GM12878 (cell line): ENCODE measurements around the gene FICD. TPM values are rescaled to one million over a fixed set of nuclear protein-coding genes. Genes with fewer than 3 reads are reported as not detected.
A peak's percentile ranks its signal among the peaks of the same experiment; 100 is the strongest.

Experiments used
- ATAC-seq: fragments of 200-7000 bp; cut with Tn5 transposase; 3 replicates; pipeline ENCODE4 v1.9.1; 2020; ENCODE audit warnings: mild to moderate bottlenecking, moderate library complexity
- BruUV-seq: library from RNA; stranded (reverse); fragments of 400-500 nt; replicated peaks from 2 replicates; lab custom pipeline; 2021; lab: Mats Ljungman, UMichigan
- CTCF ChIA-PET: fragments of 300-600 bp; sonication (Branson Sonifier 250); formaldehyde crosslinking; extraction: SDS; loops from one replicate; lab custom pipeline; 2021; ENCODE audit warnings: inconsistent platforms; lab: Yijun Ruan, JAX
- POLR2A ChIA-PET: fragments of 350-600 bp; formaldehyde crosslinking; extraction: SDS; loops from one replicate; lab custom pipeline; 2021; ENCODE audit warnings: inconsistent platforms; lab: Charles Lee
- RAD21 ChIA-PET: fragments of 300-600 bp; sonication (Branson Sonifier 250); formaldehyde crosslinking; loops from one replicate; lab custom pipeline; 2023; ENCODE audit warnings: antibody characterized with exemption; ENCODE audit not compliant: unreplicated experiment; lab: Charles Lee
- SMC1A ChIA-PET: fragments of 300-600 bp; sonication (Branson Sonifier 250); formaldehyde crosslinking; loops from one replicate; lab custom pipeline; 2023; ENCODE audit not compliant: unreplicated experiment, uncharacterized antibody; lab: Charles Lee
- DNase-seq: peaks from one replicate; pipeline ENCODE4 v3.0.0-alpha.2; 2011; ENCODE audit warnings: low read depth, low spot score
- FAIRE-seq: peaks from 3 replicates; lab custom pipeline; 2011; peaks lifted over from hg19 to GRCh38; lab: Jason Lieb, UNC
- H2AFZ ChIP-seq: 2 replicates; pipeline ENCODE4 v1.6.0; 2011; ENCODE audit warnings: low read depth, low read length, control low read depth; ENCODE audit not compliant: control insufficient read depth
- H3K27ac ChIP-seq: 2 replicates; pipeline ENCODE4 v1.5.1; 2011; ENCODE audit warnings: control low read depth; ENCODE audit not compliant: control insufficient read depth, insufficient read depth
- H3K27me3 ChIP-seq, 2 experiments: replicated peaks in 1 of 2; 2 replicates each; pipeline versions ENCODE4 v1.6.0 to v1.6.1; 2011; ENCODE audit warnings: low read length in 1 of 2; ENCODE audit not compliant: control insufficient read depth in 2 of 2, insufficient read depth in 2 of 2
- H3K36me3 ChIP-seq, 2 experiments: 2 replicates each; pipeline ENCODE4 v1.5.1; 2011; ENCODE audit warnings: low read length in 1 of 2; ENCODE audit not compliant: control insufficient read depth in 2 of 2, insufficient read depth in 2 of 2
- H3K4me1 ChIP-seq: 2 replicates; pipeline ENCODE4 v1.6.1; 2011; ENCODE audit warnings: mild to moderate bottlenecking, low read length, moderate library complexity, mixed read lengths; ENCODE audit not compliant: control insufficient read depth, insufficient read depth
- H3K4me2 ChIP-seq: 2 replicates; pipeline ENCODE4 v1.6.0; 2011; ENCODE audit warnings: control low read depth; ENCODE audit not compliant: control insufficient read depth, insufficient read depth
- H3K4me3 ChIP-seq: fragments of 200-600 bp; sonication (generic); 2 replicates; pipeline ENCODE4 v1.5.1; 2016
- H3K79me2 ChIP-seq: 2 replicates; pipeline ENCODE4 v1.6.0; 2011; ENCODE audit warnings: low read length; ENCODE audit not compliant: control insufficient read depth, insufficient read depth
- H3K9ac ChIP-seq: 2 replicates; pipeline ENCODE4 v1.8.0; 2011; ENCODE audit warnings: low read length, control low read depth, mixed read lengths; ENCODE audit not compliant: control insufficient read depth, insufficient read depth
- H3K9me3 ChIP-seq: replicated peaks from 3 replicates; pipeline ENCODE4 v1.5.1; 2011; ENCODE audit warnings: mild to moderate bottlenecking, low read length; ENCODE audit not compliant: control insufficient read depth, insufficient read depth
- H4K20me1 ChIP-seq: 2 replicates; pipeline ENCODE4 v1.6.0; 2011; ENCODE audit not compliant: control insufficient read depth, insufficient read depth
- BHLHE40 ChIP-seq, 2 experiments: fragments of 450-650 bp in 1 of 2; IDR thresholded peaks; 2 replicates each; pipeline ENCODE4 v1.6.1; 2011 to 2017; ENCODE audit warnings: low read depth in 2 of 2, borderline replicate concordance in 1 of 2, improper control_type of control experiment in 1 of 2, low read length in 1 of 2, mild to moderate bottlenecking in 1 of 2
- DPF2 ChIP-seq: fragments of 450-650 bp; IDR thresholded peaks from 2 replicates; pipeline ENCODE4 v1.6.1; 2017; ENCODE audit warnings: mild to moderate bottlenecking
- EZH2 ChIP-seq: IDR thresholded peaks from 2 replicates; pipeline ENCODE4 v1.6.1; 2012; ENCODE audit warnings: low read depth, mild to moderate bottlenecking, control low read depth, inconsistent platforms, low read length, borderline replicate concordance; ENCODE audit not compliant: control insufficient read depth
- IKZF1 ChIP-seq: fragments of 450-650 bp; conservative IDR thresholded peaks from 2 replicates; pipeline ENCODE4 v1.6.1; 2017; ENCODE audit warnings: antibody characterized with exemption, mild to moderate bottlenecking
- IKZF2 ChIP-seq, 2 experiments: fragments of 450-650 bp; IDR thresholded peaks; 2 replicates each; pipeline ENCODE4 v1.6.1; 2017; ENCODE audit warnings: mild to moderate bottlenecking in 2 of 2, moderate library complexity in 2 of 2
- IRF4 ChIP-seq: IDR thresholded peaks from 2 replicates; pipeline ENCODE4 v1.6.1; 2011; ENCODE audit warnings: low read depth, low read length
- MEF2A ChIP-seq: IDR thresholded peaks from 2 replicates; pipeline ENCODE4 v1.6.1; 2011; ENCODE audit warnings: low read depth, mild to moderate bottlenecking, low read length, moderate library complexity; ENCODE audit not compliant: insufficient read depth
- MEF2B ChIP-seq: fragments of 450-650 bp; IDR thresholded peaks from 2 replicates; pipeline ENCODE4 v1.6.1; 2018; ENCODE audit warnings: mild to moderate bottlenecking, moderate library complexity; ENCODE audit not compliant: partially characterized antibody, poor library complexity, severe bottlenecking
- NR2F1 ChIP-seq: fragments of 450-650 bp; conservative IDR thresholded peaks from 2 replicates; pipeline ENCODE4 v1.6.1; 2017; ENCODE audit warnings: mild to moderate bottlenecking
- POLR2AphosphoS2 ChIP-seq: IDR thresholded peaks from 2 replicates; pipeline ENCODE4 v1.6.1; 2011; ENCODE audit warnings: low read depth, mild to moderate bottlenecking, low read length, improper control_type of control experiment, moderate library complexity
- RAD51 ChIP-seq: fragments of 450-650 bp; IDR thresholded peaks from 2 replicates; pipeline ENCODE4 v1.6.1; 2016; ENCODE audit warnings: moderate library complexity, mild to moderate bottlenecking, inconsistent platforms
- RELA ChIP-seq: fragments of 450-650 bp; IDR thresholded peaks from 2 replicates; pipeline ENCODE4 v1.8.0; 2014; ENCODE audit warnings: borderline replicate concordance; ENCODE audit not compliant: partially characterized antibody
- RUNX3 ChIP-seq: IDR thresholded peaks from 2 replicates; pipeline ENCODE4 v1.6.1; 2012; ENCODE audit warnings: low read length, inconsistent platforms
- SIX5 ChIP-seq: IDR thresholded peaks from 2 replicates; pipeline ENCODE4 v1.6.1; 2011; ENCODE audit warnings: mild to moderate bottlenecking, low read depth, low read length, moderate library complexity; ENCODE audit not compliant: severe bottlenecking
- TCF12 ChIP-seq: IDR thresholded peaks from 2 replicates; pipeline ENCODE4 v1.6.1; 2011; ENCODE audit warnings: low read depth, mild to moderate bottlenecking, low read length
- ZNF24 ChIP-seq: fragments of 450-650 bp; IDR thresholded peaks from 2 replicates; pipeline ENCODE4 v1.6.1; 2017; ENCODE audit warnings: antibody characterized with exemption, mild to moderate bottlenecking
- WGBS: methylation state at CpG from one replicate; pipeline ENCODE4 v1.1.6; 2016; ENCODE audit warnings: low lambda C conversion rate; ENCODE audit not compliant: insufficient replicate concordance, insufficient coverage; ENCODE audit errors: missing lambda C conversion rate; 5-methylcytosine and 5-hydroxymethylcytosine counted together
- in situ Hi-C: fragments of 300-500 bp; cut with MboI; formaldehyde crosslinking; loops from 9 replicates; pipeline ENCODE4 v1.14.3; 2018; ENCODE audit warnings: mixed read lengths
- intact Hi-C: fragments of 100-400 bp; cut with micrococcal nuclease; formaldehyde crosslinking; loops from one replicate; pipeline ENCODE4 v1.14.2; 2022; ENCODE audit not compliant: unreplicated experiment
- polyA plus RNA-seq, 11 experiments: library from polyadenylated mRNA; depleted of rRNA in 4 of 11; unstranded in 6 of 11; stranded (reverse) in 5 of 11; fragments of >200 nt; fragmentation: Nextera tagmentation in 4 of 11; fragmentation: Illumina TruSeq in 1 of 11; extraction: Ambion mirVana in 4 of 11; extraction: Trizol in 1 of 11; gene quantifications; 1 replicate in 1 of 11; 2 replicates in 10 of 11; pipeline versions ENCODE4 v1.2.1 to v1.2.3, GENCODE V29; 2011 to 2016; ENCODE audit warnings: inconsistent platforms in 2 of 11, missing spikeins in 2 of 11, low read depth in 1 of 11
- total RNA-seq, 4 experiments: library from RNA; depleted of rRNA in 3 of 4; stranded (reverse); fragments of >200 nt in 3 of 4; fragmentation: Illumina TruSeq in 1 of 4; extraction: Trizol in 1 of 4; gene quantifications; 2 replicates each; pipeline versions ENCODE4 v1.2.1 to v1.2.3, GENCODE V29; 2013 to 2021
- TF ChIP-seq, protein P1 (sequence below): fragments of 450-650 bp; IDR thresholded peaks from 2 replicates; pipeline ENCODE4 v1.6.1; 2017; ENCODE audit warnings: mild to moderate bottlenecking, moderate library complexity
- TF ChIP-seq, protein P2 (sequence below), 3 experiments: IDR thresholded peaks in 2 of 3; conservative IDR thresholded peaks in 1 of 3; 2 replicates each; pipeline ENCODE4 v1.5.1; 2011; ENCODE audit warnings: low read depth in 3 of 3, low read length in 3 of 3, mild to moderate bottlenecking in 3 of 3, control low read depth in 2 of 3, moderate library complexity in 2 of 3, inconsistent platforms in 1 of 3, mixed read lengths in 1 of 3; ENCODE audit not compliant: control insufficient read depth in 2 of 3, insufficient read depth in 1 of 3; ENCODE audit errors: extremely low read depth in 1 of 3

FICD gene
- total and polyA plus RNA-seq, 10 of the 15 experiments (the other 5 are each of a cell fraction or from before 2014, with no cell fraction given), result 1.1 to 9.4 (median 4.3) TPM

DNA sequence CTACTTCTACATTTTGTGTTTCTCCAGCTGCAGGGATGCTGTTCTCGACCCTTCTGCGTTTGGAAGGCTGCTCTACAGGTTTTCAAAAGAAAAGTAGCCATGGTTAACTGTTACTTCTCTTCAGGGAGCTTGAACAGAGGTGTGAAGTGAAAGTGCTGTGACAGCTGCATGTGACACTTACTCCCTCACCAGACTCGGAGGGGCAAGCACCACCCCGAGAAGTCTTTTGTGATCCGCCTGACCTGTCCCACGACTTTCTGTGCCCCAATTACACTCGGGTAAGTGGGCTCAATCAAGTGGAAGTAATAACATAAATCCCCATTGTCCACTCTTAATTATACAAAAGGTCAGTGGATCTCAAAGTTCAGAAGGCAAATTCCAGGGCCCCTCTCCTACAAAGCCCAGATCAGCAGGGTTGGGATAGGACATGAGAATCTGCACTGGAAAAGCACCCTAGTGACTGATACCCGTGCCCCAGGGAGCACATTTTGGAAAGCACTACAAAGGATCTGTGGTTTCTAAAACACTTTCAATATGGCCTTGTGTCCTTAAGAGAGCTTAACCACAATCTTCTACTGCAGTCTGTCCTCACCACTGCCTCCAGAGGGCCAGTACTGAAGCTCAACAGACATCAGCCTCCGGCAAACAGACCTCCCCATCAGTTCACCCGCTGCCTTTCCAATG is 11.5 kb downstream of the FICD start:
- no peak overlapping the region for H3K4me3 ChIP-seq
- ChIA-PET SMC1A (interaction anchor here (0.8 to 1.4 kb wide), 4 partner anchors 9 to 137 kb away, joined by 3 to 4 read pairs (median 3); no protein-coding TSS in a partner anchor), POLR2A (interaction anchor here (1.3 kb wide), 1 partner anchor 11 kb away, joined by 4 read pairs; no protein-coding TSS in a partner anchor), CTCF (interaction anchor here (1.0 to 1.2 kb wide), 3 partner anchors 14 to 91 kb away, joined by 3 to 7 read pairs (median 4); no protein-coding TSS in a partner anchor), RAD21 (interaction anchor here (0.8 to 1.1 kb wide), 3 partner anchors 14 to 36 kb away, joined by 3 to 5 read pairs (median 4); partner anchors contain the start of gene ISCU)
- H3K27me3 ChIP-seq, result no peaks in the 10 kb centered on the region
- H3K27ac ChIP-seq, result no peak overlapping the region
- peaks cover 1% of the 10 kb centered on the region; the same call in 1 of the 2 replicates for H3K79me2 ChIP-seq
- in situ Hi-C loops, result no loop called here
- no peaks in the 10 kb centered on the region for H3K9me3 ChIP-seq
- no TSS peak for BruUV-seq
- H3K4me2 ChIP-seq, result no peak overlapping the region
- intact Hi-C loops, result no loop called here
- DNase-seq (no peak), ATAC-seq (peak; percentile 94), FAIRE-seq (no peak)
- 74% methylated on average over 10 of the region's 10 CpGs for WGBS
- H3K36me3 ChIP-seq, result peaks cover 51 to 57% of the 10 kb centered on the region in 2 experiments
- peaks cover 5% of the 10 kb centered on the region for H3K4me1 ChIP-seq
- TF ChIP-seq BHLHE40 (IDR thresholded peaks at IDR 0.05; ENCODE audit: borderline replicate concordance in 1 of 2, low read depth in 2 of 2, low read length in 1 of 2), result peak; percentile 57 to 65; a peak in 3 of 4 replicates
- TF ChIP-seq DPF2, result peak; percentile 66; the same call in 1 of the 2 replicates
- peak; percentile 80 for TF ChIP-seq MEF2B
- TF ChIP-seq IKZF2 (IDR thresholded peaks at IDR 0.05), result peak; percentile 25 to 49; a peak in 2 of 4 replicates
- TF ChIP-seq, protein P1, sequence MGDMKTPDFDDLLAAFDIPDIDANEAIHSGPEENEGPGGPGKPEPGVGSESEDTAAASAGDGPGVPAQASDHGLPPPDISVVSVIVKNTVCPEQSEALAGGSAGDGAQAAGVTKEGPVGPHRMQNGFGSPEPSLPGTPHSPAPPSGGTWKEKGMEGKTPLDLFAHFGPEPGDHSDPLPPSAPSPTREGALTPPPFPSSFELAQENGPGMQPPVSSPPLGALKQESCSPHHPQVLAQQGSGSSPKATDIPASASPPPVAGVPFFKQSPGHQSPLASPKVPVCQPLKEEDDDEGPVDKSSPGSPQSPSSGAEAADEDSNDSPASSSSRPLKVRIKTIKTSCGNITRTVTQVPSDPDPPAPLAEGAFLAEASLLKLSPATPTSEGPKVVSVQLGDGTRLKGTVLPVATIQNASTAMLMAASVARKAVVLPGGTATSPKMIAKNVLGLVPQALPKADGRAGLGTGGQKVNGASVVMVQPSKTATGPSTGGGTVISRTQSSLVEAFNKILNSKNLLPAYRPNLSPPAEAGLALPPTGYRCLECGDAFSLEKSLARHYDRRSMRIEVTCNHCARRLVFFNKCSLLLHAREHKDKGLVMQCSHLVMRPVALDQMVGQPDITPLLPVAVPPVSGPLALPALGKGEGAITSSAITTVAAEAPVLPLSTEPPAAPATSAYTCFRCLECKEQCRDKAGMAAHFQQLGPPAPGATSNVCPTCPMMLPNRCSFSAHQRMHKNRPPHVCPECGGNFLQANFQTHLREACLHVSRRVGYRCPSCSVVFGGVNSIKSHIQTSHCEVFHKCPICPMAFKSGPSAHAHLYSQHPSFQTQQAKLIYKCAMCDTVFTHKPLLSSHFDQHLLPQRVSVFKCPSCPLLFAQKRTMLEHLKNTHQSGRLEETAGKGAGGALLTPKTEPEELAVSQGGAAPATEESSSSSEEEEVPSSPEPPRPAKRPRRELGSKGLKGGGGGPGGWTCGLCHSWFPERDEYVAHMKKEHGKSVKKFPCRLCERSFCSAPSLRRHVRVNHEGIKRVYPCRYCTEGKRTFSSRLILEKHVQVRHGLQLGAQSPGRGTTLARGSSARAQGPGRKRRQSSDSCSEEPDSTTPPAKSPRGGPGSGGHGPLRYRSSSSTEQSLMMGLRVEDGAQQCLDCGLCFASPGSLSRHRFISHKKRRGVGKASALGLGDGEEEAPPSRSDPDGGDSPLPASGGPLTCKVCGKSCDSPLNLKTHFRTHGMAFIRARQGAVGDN, result peak; percentile 64
- no peak for TF ChIP-seq EZH2
- TF ChIP-seq SIX5, result no peak
- TF ChIP-seq IRF4, result no peak
- TF ChIP-seq MEF2A, result no peak
- TF ChIP-seq, protein P2, sequence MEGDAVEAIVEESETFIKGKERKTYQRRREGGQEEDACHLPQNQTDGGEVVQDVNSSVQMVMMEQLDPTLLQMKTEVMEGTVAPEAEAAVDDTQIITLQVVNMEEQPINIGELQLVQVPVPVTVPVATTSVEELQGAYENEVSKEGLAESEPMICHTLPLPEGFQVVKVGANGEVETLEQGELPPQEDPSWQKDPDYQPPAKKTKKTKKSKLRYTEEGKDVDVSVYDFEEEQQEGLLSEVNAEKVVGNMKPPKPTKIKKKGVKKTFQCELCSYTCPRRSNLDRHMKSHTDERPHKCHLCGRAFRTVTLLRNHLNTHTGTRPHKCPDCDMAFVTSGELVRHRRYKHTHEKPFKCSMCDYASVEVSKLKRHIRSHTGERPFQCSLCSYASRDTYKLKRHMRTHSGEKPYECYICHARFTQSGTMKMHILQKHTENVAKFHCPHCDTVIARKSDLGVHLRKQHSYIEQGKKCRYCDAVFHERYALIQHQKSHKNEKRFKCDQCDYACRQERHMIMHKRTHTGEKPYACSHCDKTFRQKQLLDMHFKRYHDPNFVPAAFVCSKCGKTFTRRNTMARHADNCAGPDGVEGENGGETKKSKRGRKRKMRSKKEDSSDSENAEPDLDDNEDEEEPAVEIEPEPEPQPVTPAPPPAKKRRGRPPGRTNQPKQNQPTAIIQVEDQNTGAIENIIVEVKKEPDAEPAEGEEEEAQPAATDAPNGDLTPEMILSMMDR (IDR thresholded peaks at IDR 0.05 in 2 of 3, conservative IDR thresholded peaks at IDR 0.05 in 1 of 3; ENCODE audit: control insufficient read depth in 2 of 3, extremely low read depth in 1 of 3, insufficient read depth in 1 of 3, low read depth in 3 of 3, low read length in 3 of 3), result peak in 2 of 3 experiments; percentile 12 to 28; a peak in 2 of 6 replicates
- peak; percentile 64 for TF ChIP-seq IKZF1
- no peak for TF ChIP-seq POLR2AphosphoS2
- no peak for TF ChIP-seq RELA
- peak; percentile 65; the same call in 1 of the 2 replicates for TF ChIP-seq NR2F1
- no peak for TF ChIP-seq ZNF24
- TF ChIP-seq RAD51, result 0 out of 2 replicates have a peak, but pooled peaks have one; percentile 14
- TF ChIP-seq RUNX3, result peak; percentile 68
- TF ChIP-seq TCF12, result 0 out of 2 replicates have a peak, but pooled peaks have one; percentile 13
- no peaks in the 10 kb centered on the region; the same call in 1 of the 2 replicates for H4K20me1 ChIP-seq
- H2AFZ ChIP-seq, result no peak overlapping the region
- H3K9ac ChIP-seq, result no peak overlapping the region
